ENCODE data around the gene WWOX. TPM values are rescaled to one million over a fixed set of nuclear protein-coding genes. Genes with fewer than 3 reads are reported as not detected.

The WWOX gene
- total RNA-seq, 2 donors from 2014 or later: 33.8 to 82.5 TPM

- H3K27me3 ChIP-seq (replicated peaks; ENCODE audit: insufficient read depth): no peaks in the 10 kb centered on the region
- ATAC-seq (ENCODE audit: insufficient number of reproducible peaks, low FRiP score, low read depth) (no peak), DNase-seq (ENCODE audit: low spot score) (no peak)
- no peak overlapping the region for H3K4me3 ChIP-seq
- TF ChIP-seq CTCF (IDR thresholded peaks at IDR 0.05): no peak
- H3K9me3 ChIP-seq: no peaks in the 10 kb centered on the region
- H3K4me1 ChIP-seq (ENCODE audit: control insufficient read depth in 1 of 2, low read depth in 2 of 2): peaks cover 0 to 4% of the 10 kb centered on the region in 2 donors
- no peak overlapping the region for H3K27ac ChIP-seq
- no peaks in the 10 kb centered on the region for H3K36me3 ChIP-seq
Measured at GRCh38 chr16:78218856-78219651, 119.6 kb downstream of the WWOX start.

DNA sequence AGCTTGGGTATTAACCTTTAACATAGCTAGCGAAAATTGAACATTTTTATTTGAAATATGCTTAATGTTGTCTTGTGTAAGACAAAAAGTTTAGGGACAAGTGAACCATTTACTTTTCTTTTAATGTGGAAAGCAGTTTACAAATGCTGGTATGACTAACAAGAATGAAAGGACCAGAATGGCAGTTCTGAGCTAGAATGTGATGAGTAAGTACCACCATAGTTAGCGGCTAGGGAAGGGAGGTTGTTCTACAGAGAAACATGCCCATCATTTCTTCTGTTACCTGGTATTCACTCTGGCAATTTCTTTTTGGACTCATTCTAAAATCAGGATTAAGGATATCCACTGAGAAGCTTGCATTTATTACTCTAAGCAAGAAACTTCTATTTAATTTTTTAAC is 121.1 kb downstream of the WWOX start:
- Histone ChIP-seq H3K9me3 (no peaks in the 10 kb centered on the region), H3K36me3 (no peaks in the 10 kb centered on the region), H3K4me3 (no peak overlapping the region), H3K27me3 (replicated peaks; ENCODE audit: insufficient read depth) (no peaks in the 10 kb centered on the region), H3K27ac (no peak overlapping the region), H3K4me1 (ENCODE audit: control insufficient read depth in 1 of 2, low read depth in 2 of 2) (peaks cover 0 to 4% of the 10 kb centered on the region in 2 donors)
- ATAC-seq (ENCODE audit: insufficient number of reproducible peaks, low FRiP score, low read depth): no peak
- no peak for DNase-seq (ENCODE audit: low spot score)
- no peak for TF ChIP-seq CTCF (IDR thresholded peaks at IDR 0.05)

DNA sequence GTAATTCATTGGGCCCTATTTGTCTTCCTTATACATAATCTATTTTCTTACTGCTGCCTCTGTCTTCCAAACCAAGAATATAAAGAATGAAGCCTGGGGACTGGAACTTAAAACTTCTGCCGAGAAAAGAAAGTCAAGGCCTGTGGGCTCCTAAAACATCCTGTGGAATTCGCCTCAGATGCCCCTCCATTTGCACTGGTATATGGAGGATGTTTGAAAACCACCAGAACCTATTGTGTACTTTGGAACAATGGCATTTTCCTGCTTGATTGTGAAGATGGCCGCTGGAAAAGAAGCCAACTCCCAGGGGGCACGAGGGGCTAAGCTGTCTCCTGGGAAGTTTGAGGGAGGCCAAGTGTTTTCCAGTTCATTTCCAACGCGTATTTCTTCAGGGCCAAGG is 122.4 kb downstream of the WWOX start:
- Histone ChIP-seq H3K36me3 (no peaks in the 10 kb centered on the region), H3K4me1 (ENCODE audit: control insufficient read depth in 1 of 2, low read depth in 2 of 2) (peaks cover 0 to 4% of the 10 kb centered on the region in 2 donors), H3K9me3 (no peaks in the 10 kb centered on the region), H3K27me3 (replicated peaks; ENCODE audit: insufficient read depth) (no peaks in the 10 kb centered on the region), H3K27ac (no peak overlapping the region), H3K4me3 (no peak overlapping the region)
- TF ChIP-seq CTCF (IDR thresholded peaks at IDR 0.05): no peak
- ATAC-seq (ENCODE audit: insufficient number of reproducible peaks, low FRiP score, low read depth) (no peak), DNase-seq (ENCODE audit: low spot score) (no peak)

DNA sequence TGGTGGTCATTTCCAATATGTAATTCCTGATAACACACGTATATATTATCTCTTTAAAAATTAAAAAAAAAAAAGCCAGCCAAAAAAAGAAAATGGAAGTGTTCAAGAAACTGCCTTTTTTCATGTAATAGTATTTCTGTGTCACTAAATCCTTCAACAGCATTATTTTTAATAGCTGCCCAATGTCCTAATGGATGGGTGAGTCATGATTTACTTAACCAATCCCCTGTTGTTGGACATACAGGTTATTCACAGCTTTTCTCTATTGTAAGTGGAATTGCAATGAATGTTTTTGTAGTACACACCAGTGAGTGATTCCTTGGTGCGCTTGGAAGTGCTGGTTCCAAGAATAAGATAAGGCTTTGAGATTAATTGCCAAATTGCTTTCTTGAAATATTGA is 124.9 kb downstream of the WWOX start:
- DNase-seq (ENCODE audit: low spot score) (no peak), ATAC-seq (ENCODE audit: insufficient number of reproducible peaks, low FRiP score, low read depth) (no peak)
- Histone ChIP-seq H3K36me3 (no peaks in the 10 kb centered on the region), H3K27me3 (replicated peaks; ENCODE audit: insufficient read depth) (no peaks in the 10 kb centered on the region), H3K4me1 (ENCODE audit: control insufficient read depth in 1 of 2, low read depth in 2 of 2) (peaks cover 0 to 4% of the 10 kb centered on the region in 2 donors), H3K27ac (no peak overlapping the region), H3K9me3 (no peaks in the 10 kb centered on the region), H3K4me3 (no peak overlapping the region)
- TF ChIP-seq CTCF (IDR thresholded peaks at IDR 0.05): no peak

DNA sequence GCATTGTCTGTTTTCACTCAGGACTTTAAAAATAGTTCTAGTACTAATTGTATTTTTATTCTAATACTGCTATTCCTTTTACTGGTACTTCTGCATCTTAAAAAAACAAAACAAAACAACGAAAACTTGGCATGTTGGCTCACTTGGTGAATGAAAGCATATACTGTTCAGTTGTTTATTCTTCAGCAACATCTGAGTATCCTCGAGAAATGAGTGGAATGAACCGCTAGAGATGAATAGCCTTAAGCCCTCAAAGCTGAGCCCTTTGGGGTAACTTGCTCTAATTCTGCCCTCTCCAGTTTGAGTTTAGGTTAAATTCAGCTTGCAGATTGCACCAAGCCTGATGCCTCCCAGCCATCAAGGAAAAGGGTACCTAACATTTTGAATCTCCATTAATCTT is 126.5 kb downstream of the WWOX start:
- Histone ChIP-seq H3K9me3 (no peaks in the 10 kb centered on the region), H3K36me3 (no peaks in the 10 kb centered on the region), H3K27ac (no peak overlapping the region), H3K4me1 (ENCODE audit: control insufficient read depth in 1 of 2, low read depth in 2 of 2) (peaks cover 0 to 7% of the 10 kb centered on the region in 2 donors), H3K4me3 (no peak overlapping the region), H3K27me3 (replicated peaks; ENCODE audit: insufficient read depth) (no peaks in the 10 kb centered on the region)
- DNase-seq (ENCODE audit: low spot score) (no peak), ATAC-seq (ENCODE audit: insufficient number of reproducible peaks, low FRiP score, low read depth) (no peak)
- TF ChIP-seq CTCF (IDR thresholded peaks at IDR 0.05): no peak
